Fibroblast of skin of left quadriceps (primary cell): ENCODE results near the gene RASSF4.

ENCODE experiments used
- DNase-seq, 2 experiments: peaks; one replicate each; pipeline ENCODE4 v3.0.0-alpha.2; 2013; ENCODE audit warnings: low read depth in 2 of 2

Gene RASSF4

DNA sequence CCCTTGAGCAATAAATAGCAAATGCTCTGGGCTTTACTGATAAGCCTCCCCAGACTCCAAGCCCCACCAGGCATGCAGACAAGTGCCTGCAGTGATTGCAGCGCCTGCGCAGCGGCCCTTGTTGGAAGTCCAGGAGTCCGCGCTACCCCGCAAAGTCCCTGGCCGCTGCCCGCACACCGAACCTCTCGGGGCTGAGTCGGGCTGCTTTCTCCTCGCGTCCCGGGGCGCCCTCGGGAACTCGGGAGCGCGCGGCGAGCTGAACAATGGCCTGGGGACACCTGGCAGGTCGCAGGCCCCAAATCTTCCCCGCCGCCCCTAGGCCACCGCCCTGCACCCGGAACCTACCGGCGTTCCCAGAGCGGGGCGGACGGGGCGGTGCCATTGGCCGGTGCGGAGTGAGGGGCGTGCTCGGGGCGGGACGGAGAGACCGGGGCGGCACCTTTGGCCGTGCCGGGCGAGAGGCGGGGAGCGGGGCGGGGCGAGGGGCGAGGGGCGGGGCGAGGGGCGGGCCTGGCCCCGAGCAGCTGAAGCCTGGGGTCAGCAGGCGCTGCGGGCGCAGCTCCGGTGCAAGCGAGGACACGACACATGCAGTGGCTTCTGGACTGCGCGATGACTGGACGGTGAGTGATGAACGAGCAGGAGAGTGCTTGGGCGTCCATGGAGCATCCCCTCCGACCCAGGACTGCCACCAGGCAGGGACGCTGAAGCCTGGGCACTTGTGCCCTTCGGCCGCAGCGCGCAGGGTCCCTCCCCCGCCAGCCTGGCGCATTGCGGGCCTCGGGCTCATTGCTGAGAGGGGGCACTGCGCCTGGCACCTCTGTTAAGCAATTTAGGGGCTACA lies at the start of gene RASSF4:
TSS of gene RASSF4 (plus strand) at position 556 of the 841 bp plus-strand sequence. CDS start 10,401 bp downstream, outside the sequence.
- peak in 1 of 2 experiments; percentile 42 for DNase-seq

DNA sequence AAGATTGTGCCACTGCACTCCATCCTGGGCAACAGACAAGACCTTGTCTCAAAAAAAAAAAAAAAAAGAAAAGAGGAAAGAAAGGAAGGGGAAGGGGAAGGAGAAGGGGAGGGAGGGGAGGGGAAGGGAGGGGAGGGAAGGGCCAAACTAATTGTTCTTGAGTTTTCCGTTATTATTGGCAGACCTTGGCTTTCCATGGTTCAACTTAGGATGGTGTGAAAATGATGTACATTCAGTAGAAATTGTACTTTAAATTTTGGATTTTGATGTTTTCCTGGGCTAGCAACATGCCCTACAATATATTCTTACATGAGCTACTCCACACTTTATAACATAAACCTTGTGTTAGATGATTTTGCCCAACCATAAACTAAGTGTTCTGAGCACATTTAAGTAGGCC lies 49.7 kb upstream of the RASSF4 start:
- DNase-seq, result no peak

DNA sequence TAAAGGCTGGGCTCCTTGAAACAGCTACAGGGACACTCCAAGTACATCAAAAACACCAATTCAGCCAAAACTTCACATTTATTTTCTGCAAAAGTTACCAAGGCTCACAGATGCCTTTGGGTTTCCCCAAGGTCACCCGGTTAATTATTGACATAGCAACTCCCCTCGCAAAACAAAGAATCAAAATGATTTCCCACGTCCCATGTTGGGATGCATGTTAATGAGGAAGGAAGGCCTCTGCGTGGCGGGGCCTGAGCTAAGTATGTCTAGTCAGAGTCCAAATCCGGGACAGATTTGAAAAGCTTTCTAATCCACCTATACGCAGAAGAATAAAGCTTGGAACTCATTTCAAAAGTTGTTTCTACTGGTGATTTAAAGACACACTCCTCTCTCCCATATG lies 49.0 kb upstream of the RASSF4 start:
- no peak for DNase-seq

DNA sequence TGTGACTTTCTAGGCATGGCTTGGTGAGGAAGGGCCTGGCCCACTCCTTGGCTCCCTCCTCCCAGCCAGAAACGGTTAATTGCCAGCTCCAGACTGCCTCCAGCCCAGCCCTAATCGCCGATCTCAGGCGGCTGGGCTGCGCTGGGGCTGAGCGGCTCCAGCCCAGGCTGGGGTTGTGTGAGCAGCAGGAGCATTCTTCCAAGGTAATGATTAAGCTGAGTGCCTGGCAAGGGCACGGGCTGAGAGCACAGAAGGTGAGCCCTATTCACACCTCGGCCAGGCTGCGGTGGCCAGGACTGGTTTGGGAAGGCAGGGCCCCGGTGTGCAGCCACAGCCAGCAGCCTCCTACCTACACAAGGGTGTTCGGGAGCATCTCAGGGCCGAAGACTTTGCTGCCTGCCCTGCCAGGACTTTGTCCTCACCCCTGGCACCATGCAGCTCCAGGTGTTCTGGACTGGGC lies 48.5 kb upstream of the RASSF4 start, which contains the start of gene TMEM72:
TSS of gene TMEM72 (plus strand) at position 257 of the 460 bp plus-strand sequence. CDS start at position 433, 176 bp downstream.
- DNase-seq, result no peak

DNA sequence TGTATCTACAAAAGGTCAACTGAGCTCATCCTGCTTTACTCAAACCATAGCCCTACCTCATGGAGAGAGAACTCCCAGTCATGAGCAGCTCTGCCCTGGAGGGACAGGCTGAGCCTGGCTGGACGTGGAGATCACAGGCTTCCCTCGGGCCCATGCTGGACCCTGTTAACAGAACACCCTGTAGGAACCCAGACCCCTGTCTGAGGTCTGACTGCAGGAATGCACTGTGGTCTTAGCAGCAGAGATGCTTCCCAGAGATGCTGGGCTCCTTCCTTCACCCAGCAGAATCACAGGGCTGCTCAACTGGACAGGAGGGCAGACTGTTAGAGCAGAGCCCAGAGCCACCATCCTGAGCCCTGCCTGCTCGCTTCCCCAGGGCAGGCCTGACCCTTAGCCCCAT lies 47.7 kb upstream of the RASSF4 start:
- no peak for DNase-seq

GRCh38 chr10:44913350-44914081 lies 46.1 kb upstream of the RASSF4 start:
- no peak for DNase-seq

DNA sequence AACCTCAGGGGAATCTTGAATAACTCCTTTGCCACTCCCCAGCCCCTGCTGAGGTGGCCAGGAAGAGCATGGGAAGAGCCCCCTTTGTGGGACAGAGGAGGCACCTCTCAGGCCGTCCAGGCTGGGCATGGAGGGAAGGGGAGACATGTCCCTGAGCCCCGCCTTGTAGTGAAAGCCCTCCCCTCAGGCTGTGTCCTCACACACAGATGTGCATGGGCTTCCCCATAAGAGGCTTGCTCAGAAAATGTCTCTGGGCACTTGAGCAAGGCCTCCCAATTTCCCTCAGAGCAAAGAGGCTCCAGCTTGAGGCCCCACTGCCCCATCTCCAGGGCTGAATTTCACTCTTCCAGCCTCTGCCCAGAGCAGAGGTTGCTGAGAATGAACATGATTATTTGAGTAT lies 44.7 kb upstream of the RASSF4 start:
- DNase-seq, result no peak

- no peak for DNase-seq
These were observed 43.2 kb upstream of the RASSF4 start for GRCh38 chr10:44916429-44916828.

GRCh38 chr10:44917848-44918247 lies 41.8 kb upstream of the RASSF4 start:
- no peak for DNase-seq

GRCh38 chr10:44920252-44920651 lies 39.4 kb upstream of the RASSF4 start:
- no peak for DNase-seq

GRCh38 chr10:44921061-44921460 lies 38.5 kb upstream of the RASSF4 start:
- DNase-seq, result no peak

DNA sequence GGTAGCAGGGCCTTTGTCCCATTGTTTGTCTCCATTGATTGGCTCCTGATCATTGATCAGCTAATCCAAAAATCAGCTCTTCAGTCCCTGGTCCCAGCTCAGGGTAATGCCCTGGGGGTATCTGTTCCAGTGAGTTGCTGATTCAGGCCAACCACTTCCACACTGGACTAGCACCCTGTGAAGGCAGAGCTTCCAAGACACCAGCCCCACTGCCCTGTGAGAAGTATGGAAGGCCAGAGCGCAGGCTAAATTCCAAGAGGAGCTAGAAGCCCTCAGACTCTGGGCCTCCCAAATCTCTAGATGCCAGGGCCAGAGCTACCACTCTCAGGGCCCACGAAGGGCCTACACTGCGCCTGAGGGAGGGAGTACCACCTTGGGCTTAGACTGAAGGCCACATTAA lies 38.1 kb upstream of the RASSF4 start:
- no peak for DNase-seq

- DNase-seq, result no peak
These were observed 37.6 kb upstream of the RASSF4 start for GRCh38 chr10:44922021-44922420.

DNA sequence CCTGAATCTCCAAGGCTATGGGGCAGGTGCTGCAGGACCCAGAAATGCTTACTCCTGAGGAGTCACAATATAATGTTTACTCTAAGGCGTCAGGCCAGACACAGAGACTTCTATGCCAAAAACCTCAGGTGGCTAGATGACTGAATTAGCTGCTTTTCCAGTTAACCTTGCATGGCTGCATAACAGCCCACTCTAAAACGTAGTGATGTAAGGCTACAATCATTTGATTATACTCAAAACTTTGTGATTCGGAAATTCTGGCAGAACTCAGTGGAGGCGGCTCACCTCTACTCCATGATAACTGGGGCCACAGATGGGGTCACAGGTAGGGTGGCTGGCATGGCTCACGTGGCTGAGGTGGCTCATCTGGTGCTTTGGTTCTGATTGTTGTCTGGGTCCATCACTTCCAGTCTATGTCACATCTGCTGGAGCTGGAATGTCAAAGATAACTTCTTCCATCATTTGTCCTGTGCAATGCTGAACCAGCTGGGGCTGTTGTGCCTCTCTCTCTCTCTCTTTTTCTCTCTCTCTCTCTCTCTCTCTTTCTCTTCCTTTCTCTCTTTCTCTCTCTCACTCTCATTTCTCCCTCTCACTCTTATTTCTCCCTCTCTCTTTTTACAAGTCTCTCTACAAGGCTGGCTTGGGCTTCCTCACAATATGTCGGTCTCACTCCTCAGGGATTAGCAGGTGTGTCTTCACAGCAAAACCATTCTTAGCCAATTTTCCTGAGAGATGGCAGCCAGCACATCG lies 36.6 kb upstream of the RASSF4 start:
- DNase-seq, result no peak

GRCh38 chr10:44923611-44924010 lies 36.0 kb upstream of the RASSF4 start:
- DNase-seq, result no peak

DNA sequence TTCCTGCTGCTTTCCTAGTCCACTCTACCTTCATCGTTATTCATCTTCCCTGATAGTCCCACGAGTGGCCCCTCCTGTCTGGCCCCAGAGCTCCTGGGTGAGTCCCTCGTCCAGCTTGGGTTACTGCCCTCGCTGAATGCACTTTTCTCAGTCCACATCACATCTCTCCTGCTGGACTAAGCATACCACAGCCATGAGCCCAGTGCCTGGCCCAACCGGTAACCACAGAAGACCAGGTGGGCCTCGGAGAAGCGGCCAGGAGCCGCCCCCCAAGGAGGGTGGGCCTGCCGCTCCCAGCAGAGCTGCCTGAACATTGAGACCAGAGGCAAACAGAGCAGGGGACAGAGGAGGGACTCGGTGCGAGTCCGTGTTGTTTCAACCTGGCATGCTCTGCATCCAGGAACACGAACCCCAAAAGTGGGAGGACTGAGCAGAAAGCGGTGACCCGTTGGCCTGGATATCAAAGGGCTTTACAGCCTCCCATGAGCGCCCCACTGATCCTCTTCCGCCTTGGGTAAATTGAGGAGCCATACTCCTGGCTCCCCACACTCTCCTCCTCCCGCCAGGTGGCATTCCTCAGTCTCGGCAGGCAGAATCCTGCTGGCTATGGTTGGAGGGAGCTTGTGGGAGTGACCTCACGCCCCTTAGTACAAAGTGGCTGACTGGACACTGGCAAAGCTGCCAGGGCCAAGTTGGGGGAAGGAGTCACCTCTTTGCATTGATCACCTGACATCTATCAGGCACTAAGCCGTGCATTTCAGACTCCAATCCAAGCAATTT lies 35.2 kb upstream of the RASSF4 start:
- no peak for DNase-seq

DNA sequence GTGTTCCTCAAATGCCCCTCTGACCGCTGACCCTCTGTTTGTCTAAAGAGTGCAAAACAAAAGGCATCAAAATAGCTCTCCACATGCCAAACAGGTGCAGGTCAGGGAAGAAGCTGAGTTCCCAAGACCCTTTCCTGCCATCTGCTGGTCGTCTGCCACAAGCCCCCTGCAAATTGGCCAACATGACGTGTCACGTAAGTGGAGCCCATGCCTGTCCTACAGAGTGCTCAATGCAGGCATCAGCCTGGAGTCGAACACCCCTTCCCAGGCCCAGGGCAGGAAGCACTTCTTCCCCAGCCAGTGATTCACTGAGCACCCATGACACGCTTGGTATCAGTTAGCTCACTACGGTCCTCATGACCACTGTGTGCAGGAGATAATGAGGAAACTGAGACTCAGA lies 34.4 kb upstream of the RASSF4 start:
- DNase-seq, result no peak

DNA sequence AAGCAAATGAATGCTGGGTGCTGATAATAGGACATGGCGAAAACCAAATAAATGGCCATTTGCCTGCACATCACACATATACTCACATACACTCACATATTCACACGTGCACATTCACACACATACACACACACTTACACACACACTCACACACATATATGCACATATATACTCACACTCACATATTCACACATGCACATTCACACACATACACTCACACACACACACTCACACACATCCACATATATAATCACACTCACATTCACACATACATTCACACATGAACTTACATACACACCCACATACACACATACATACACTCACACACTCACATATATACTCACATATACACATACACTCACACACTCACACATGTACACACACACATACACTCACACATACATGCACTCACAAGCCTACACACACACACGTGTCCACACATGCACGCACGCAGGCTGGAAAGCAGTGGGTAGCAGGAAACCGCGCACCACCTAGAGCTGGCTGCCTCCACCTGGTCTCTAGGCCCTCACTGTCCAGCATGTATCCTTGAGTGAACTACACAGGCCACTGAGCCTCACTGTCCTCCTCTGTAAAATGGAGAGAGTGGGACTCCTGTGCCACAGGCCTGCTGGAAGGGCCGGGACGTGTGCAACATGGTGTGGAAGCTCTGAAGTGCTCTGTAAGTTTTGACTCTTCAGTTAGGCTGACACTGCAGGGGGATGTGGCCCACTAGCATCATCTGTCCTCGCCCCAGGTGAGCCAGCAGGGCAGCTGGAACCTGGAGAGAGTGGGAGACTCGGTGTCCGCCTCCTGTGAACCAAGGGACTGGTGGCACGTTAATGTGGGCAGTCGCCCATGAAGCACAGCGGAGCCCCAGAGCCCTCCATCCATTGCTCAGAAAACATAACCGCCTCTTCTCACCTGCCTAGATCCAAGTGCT lies 33.5 kb upstream of the RASSF4 start:
- DNase-seq, result no peak

- no peak for DNase-seq
These were observed 32.8 kb upstream of the RASSF4 start for GRCh38 chr10:44926751-44927351.

- DNase-seq, result no peak
These were observed 32.2 kb upstream of the RASSF4 start for GRCh38 chr10:44927352-44927751.
